ENCODE data around the gene IL7R. TPM values are rescaled to one million over a fixed set of nuclear protein-coding genes. Genes with fewer than 3 reads are reported as not detected.
A peak's percentile ranks its signal among the peaks of the same experiment; 100 is the strongest.

Gene IL7R
- total and polyA plus RNA-seq, 2 donors (not counting 1 experiment from before 2014, with no cell fraction given): 67.9 to 266 TPM

- H3K27me3 ChIP-seq (ENCODE audit: control insufficient read depth, insufficient read depth, low read length): no peaks in the 10 kb centered on the region
- DNase-seq (ENCODE audit: low read depth in 2 of 2): peak; percentile 81 to 92
- peaks cover 2% of the 10 kb centered on the region for H3K36me3 ChIP-seq (ENCODE audit: control insufficient read depth, insufficient read depth, low read length)
- H4K20me1 ChIP-seq (ENCODE audit: control insufficient read depth, extremely low read depth, insufficient read depth, low read length): no peaks in the 10 kb centered on the region
- TF ChIP-seq EZH2 (IDR thresholded peaks at IDR 0.05; ENCODE audit: low read length, missing control alignments): no peak
- TF ChIP-seq, protein P1, sequence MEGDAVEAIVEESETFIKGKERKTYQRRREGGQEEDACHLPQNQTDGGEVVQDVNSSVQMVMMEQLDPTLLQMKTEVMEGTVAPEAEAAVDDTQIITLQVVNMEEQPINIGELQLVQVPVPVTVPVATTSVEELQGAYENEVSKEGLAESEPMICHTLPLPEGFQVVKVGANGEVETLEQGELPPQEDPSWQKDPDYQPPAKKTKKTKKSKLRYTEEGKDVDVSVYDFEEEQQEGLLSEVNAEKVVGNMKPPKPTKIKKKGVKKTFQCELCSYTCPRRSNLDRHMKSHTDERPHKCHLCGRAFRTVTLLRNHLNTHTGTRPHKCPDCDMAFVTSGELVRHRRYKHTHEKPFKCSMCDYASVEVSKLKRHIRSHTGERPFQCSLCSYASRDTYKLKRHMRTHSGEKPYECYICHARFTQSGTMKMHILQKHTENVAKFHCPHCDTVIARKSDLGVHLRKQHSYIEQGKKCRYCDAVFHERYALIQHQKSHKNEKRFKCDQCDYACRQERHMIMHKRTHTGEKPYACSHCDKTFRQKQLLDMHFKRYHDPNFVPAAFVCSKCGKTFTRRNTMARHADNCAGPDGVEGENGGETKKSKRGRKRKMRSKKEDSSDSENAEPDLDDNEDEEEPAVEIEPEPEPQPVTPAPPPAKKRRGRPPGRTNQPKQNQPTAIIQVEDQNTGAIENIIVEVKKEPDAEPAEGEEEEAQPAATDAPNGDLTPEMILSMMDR (conservative IDR thresholded peaks at IDR 0.05 in 1 of 2, IDR thresholded peaks at IDR 0.05 in 1 of 2; ENCODE audit: low read depth in 1 of 2, low read length in 2 of 2): no peak
- H3K4me2 ChIP-seq (ENCODE audit: extremely low read depth, insufficient read depth, low read length): peak overlapping the region; percentile 83
- no peaks in the 10 kb centered on the region for H3K9me3 ChIP-seq (ENCODE audit: control insufficient read depth, insufficient read depth, low read depth, low read length)
- H3K4me3 ChIP-seq (replicated peaks in 1 of 4; ENCODE audit: control extremely low read depth in 1 of 4, insufficient read depth in 1 of 4, low read depth in 3 of 4, low read length in 4 of 4): peak overlapping the region in 3 of 4 experiments; percentile 29 to 58 (median 45)
- peaks cover 14% of the 10 kb centered on the region for H3K4me1 ChIP-seq (ENCODE audit: control insufficient read depth, extremely low read depth, insufficient read depth, low read length)
- H3K79me2 ChIP-seq (ENCODE audit: control insufficient read depth, insufficient read depth, low read length): peaks cover 15% of the 10 kb centered on the region
- H2AFZ ChIP-seq (ENCODE audit: low read length): no peak overlapping the region
- peak overlapping the region; percentile 0 for H3K9ac ChIP-seq (ENCODE audit: insufficient read depth, low read length)
- peak overlapping the region; percentile 61 for H3K27ac ChIP-seq (ENCODE audit: insufficient read depth, low read length)
Measured at GRCh38 chr5:35857606-35858205, 1.0 kb downstream of the IL7R start.

- H4K20me1 ChIP-seq (ENCODE audit: control insufficient read depth, extremely low read depth, insufficient read depth, low read length): no peaks in the 10 kb centered on the region
- peaks cover 14% of the 10 kb centered on the region for H3K4me1 ChIP-seq (ENCODE audit: control insufficient read depth, extremely low read depth, insufficient read depth, low read length)
- no peaks in the 10 kb centered on the region for H3K27me3 ChIP-seq (ENCODE audit: control insufficient read depth, insufficient read depth, low read length)
- H3K27ac ChIP-seq (ENCODE audit: insufficient read depth, low read length): peak overlapping the region; percentile 55
- H2AFZ ChIP-seq (ENCODE audit: low read length): peak overlapping the region; percentile 10
- peaks cover 15% of the 10 kb centered on the region for H3K79me2 ChIP-seq (ENCODE audit: control insufficient read depth, insufficient read depth, low read length)
- no peaks in the 10 kb centered on the region for H3K9me3 ChIP-seq (ENCODE audit: control insufficient read depth, insufficient read depth, low read depth, low read length)
- no peak overlapping the region for H3K9ac ChIP-seq (ENCODE audit: insufficient read depth, low read length)
- peaks cover 4% of the 10 kb centered on the region for H3K36me3 ChIP-seq (ENCODE audit: control insufficient read depth, insufficient read depth, low read length)
- peak; percentile 46 to 74 for DNase-seq (ENCODE audit: low read depth in 2 of 2)
- H3K4me2 ChIP-seq (ENCODE audit: extremely low read depth, insufficient read depth, low read length): peak overlapping the region; percentile 84
- peak overlapping the region in 2 of 4 experiments; percentile 40 to 58 for H3K4me3 ChIP-seq (replicated peaks in 1 of 4; ENCODE audit: control extremely low read depth in 1 of 4, insufficient read depth in 1 of 4, low read depth in 3 of 4, low read length in 4 of 4)
- no peak for TF ChIP-seq EZH2 (IDR thresholded peaks at IDR 0.05; ENCODE audit: low read length, missing control alignments)
- TF ChIP-seq, protein P1 (conservative IDR thresholded peaks at IDR 0.05 in 1 of 2, IDR thresholded peaks at IDR 0.05 in 1 of 2; ENCODE audit: low read depth in 1 of 2, low read length in 2 of 2): no peak
Measured at GRCh38 chr5:35859101-35859661, 2.5 kb downstream of the IL7R start.

- Histone ChIP-seq H3K4me1 (ENCODE audit: control insufficient read depth, extremely low read depth, insufficient read depth, low read length) (peaks cover 14% of the 10 kb centered on the region), H3K79me2 (ENCODE audit: control insufficient read depth, insufficient read depth, low read length) (peaks cover 15% of the 10 kb centered on the region), H3K4me2 (ENCODE audit: extremely low read depth, insufficient read depth, low read length) (no peak overlapping the region), H3K27ac (ENCODE audit: insufficient read depth, low read length) (no peak overlapping the region), H3K27me3 (ENCODE audit: control insufficient read depth, insufficient read depth, low read length) (no peaks in the 10 kb centered on the region), H3K9ac (ENCODE audit: insufficient read depth, low read length) (no peak overlapping the region), H3K36me3 (ENCODE audit: control insufficient read depth, insufficient read depth, low read length) (peaks cover 4% of the 10 kb centered on the region), H3K4me3 (replicated peaks in 1 of 4; ENCODE audit: control extremely low read depth in 1 of 4, insufficient read depth in 1 of 4, low read depth in 3 of 4, low read length in 4 of 4) (no peak overlapping the region), H3K9me3 (ENCODE audit: control insufficient read depth, insufficient read depth, low read depth, low read length) (no peaks in the 10 kb centered on the region), H2AFZ (ENCODE audit: low read length) (no peak overlapping the region), H4K20me1 (ENCODE audit: control insufficient read depth, extremely low read depth, insufficient read depth, low read length) (no peaks in the 10 kb centered on the region)
- DNase-seq (ENCODE audit: low read depth in 2 of 2): peak in 1 of 2 donors; percentile 67
- TF ChIP-seq, protein P1 (conservative IDR thresholded peaks at IDR 0.05 in 1 of 2, IDR thresholded peaks at IDR 0.05 in 1 of 2; ENCODE audit: low read depth in 1 of 2, low read length in 2 of 2): no peak
- no peak for TF ChIP-seq EZH2 (IDR thresholded peaks at IDR 0.05; ENCODE audit: low read length, missing control alignments)
Measured at GRCh38 chr5:35860686-35861085, 4.0 kb downstream of the IL7R start.
